ENCODE measurements around the gene CDH13. TPM values are rescaled to one million over a fixed set of nuclear protein-coding genes. Genes with fewer than 3 reads are reported as not detected.

CDH13 gene
- total RNA-seq, 1 donor from 2014 or later, result 2.3 TPM

- Mint-ChIP-seq H3K27ac (ENCODE audit: unreplicated experiment) (no peak overlapping the region), H3K4me1 (ENCODE audit: unreplicated experiment) (no peaks in the 10 kb centered on the region), H3K36me3 (ENCODE audit: low read depth, unreplicated experiment) (no peaks in the 10 kb centered on the region), H3K27me3 (ENCODE audit: unreplicated experiment) (no peaks in the 10 kb centered on the region), H3K4me3 (ENCODE audit: unreplicated experiment) (no peak overlapping the region), H3K9me3 (ENCODE audit: unreplicated experiment) (no peaks in the 10 kb centered on the region)
- TF ChIP-seq, protein P1, sequence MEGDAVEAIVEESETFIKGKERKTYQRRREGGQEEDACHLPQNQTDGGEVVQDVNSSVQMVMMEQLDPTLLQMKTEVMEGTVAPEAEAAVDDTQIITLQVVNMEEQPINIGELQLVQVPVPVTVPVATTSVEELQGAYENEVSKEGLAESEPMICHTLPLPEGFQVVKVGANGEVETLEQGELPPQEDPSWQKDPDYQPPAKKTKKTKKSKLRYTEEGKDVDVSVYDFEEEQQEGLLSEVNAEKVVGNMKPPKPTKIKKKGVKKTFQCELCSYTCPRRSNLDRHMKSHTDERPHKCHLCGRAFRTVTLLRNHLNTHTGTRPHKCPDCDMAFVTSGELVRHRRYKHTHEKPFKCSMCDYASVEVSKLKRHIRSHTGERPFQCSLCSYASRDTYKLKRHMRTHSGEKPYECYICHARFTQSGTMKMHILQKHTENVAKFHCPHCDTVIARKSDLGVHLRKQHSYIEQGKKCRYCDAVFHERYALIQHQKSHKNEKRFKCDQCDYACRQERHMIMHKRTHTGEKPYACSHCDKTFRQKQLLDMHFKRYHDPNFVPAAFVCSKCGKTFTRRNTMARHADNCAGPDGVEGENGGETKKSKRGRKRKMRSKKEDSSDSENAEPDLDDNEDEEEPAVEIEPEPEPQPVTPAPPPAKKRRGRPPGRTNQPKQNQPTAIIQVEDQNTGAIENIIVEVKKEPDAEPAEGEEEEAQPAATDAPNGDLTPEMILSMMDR (IDR thresholded peaks at IDR 0.05; ENCODE audit: unreplicated experiment), result no peak
- DNase-seq (ENCODE audit: low spot score), result no peak
These were observed 326.7 kb downstream of the CDH13 start for GRCh38 chr16:82953517-82953916.

GRCh38 chr16:82954224-82954929, 327.6 kb downstream of the CDH13 start:
- no peaks in the 10 kb centered on the region for H3K9me3 Mint-ChIP-seq (ENCODE audit: unreplicated experiment)

DNA sequence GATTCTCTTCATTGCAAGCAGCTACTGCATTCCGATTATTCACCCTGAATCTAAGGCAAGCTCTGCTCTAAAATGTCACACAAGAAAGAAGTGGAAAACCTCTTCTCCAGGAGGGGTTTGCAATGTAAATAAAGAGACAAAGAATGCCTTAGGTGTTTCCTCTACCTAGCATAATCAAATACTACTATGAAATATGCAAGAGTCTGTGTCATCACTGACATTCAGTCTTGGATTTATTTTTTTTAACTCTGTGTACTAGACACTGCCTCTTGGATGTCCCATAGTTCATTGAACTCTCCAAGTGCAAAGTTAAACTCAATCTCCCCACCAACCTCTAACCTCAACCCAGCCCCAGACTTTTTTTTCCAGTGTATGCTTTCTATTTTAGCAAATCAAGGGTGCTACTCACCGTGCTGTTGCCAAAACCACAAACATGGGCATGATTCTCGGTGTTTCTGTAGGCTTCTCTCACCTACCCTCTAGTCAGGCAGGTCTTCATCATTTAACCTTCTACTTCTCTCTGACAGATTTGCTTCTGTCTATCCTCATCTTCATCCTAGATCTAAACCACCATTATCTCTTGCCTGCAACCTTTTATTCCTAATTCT, 329.1 kb downstream of the CDH13 start:
- H3K27ac Mint-ChIP-seq (ENCODE audit: unreplicated experiment), result no peak overlapping the region
- no peaks in the 10 kb centered on the region for H3K4me1 Mint-ChIP-seq (ENCODE audit: unreplicated experiment)
- TF ChIP-seq, protein P1 (IDR thresholded peaks at IDR 0.05; ENCODE audit: unreplicated experiment), result no peak
- H3K4me3 Mint-ChIP-seq (ENCODE audit: unreplicated experiment), result no peak overlapping the region
- H3K36me3 Mint-ChIP-seq (ENCODE audit: low read depth, unreplicated experiment), result no peaks in the 10 kb centered on the region
- DNase-seq (ENCODE audit: low spot score), result no peak
- peaks cover 2% of the 10 kb centered on the region for H3K27me3 Mint-ChIP-seq (ENCODE audit: unreplicated experiment)
- H3K9me3 Mint-ChIP-seq (ENCODE audit: unreplicated experiment), result no peaks in the 10 kb centered on the region

More at GRCh38 chr16:82954224-82954929, 327.6 kb downstream of the CDH13 start:
- Mint-ChIP-seq H3K4me1 (ENCODE audit: unreplicated experiment) (no peaks in the 10 kb centered on the region), H3K4me3 (ENCODE audit: unreplicated experiment) (no peak overlapping the region), H3K27ac (ENCODE audit: unreplicated experiment) (no peak overlapping the region), H3K36me3 (ENCODE audit: low read depth, unreplicated experiment) (no peaks in the 10 kb centered on the region), H3K27me3 (ENCODE audit: unreplicated experiment) (no peaks in the 10 kb centered on the region)
- TF ChIP-seq, protein P1 (IDR thresholded peaks at IDR 0.05; ENCODE audit: unreplicated experiment), result no peak
- DNase-seq (ENCODE audit: low spot score), result no peak

DNA sequence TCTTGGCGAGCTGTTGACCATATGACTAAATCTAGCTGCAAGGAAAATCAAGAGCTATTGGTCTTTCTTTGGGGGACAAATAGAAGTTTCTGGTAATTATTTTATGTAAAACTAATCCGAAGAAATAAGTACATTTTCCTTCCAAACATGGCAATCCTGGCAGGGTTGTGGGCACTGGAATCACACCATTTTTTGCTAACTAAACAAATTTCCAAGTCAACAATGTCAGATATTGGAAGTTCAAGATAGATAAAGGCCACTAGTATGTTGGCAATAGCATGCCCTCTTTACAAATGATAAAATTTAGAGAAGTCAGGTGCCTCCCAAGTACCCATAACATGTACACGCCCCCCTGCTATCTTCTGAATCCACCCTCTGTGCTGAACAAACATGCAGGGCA, 330.4 kb downstream of the CDH13 start:
- Mint-ChIP-seq H3K4me3 (ENCODE audit: unreplicated experiment) (no peak overlapping the region), H3K27me3 (ENCODE audit: unreplicated experiment) (peaks cover 2% of the 10 kb centered on the region), H3K4me1 (ENCODE audit: unreplicated experiment) (no peaks in the 10 kb centered on the region), H3K27ac (ENCODE audit: unreplicated experiment) (no peak overlapping the region), H3K36me3 (ENCODE audit: low read depth, unreplicated experiment) (no peaks in the 10 kb centered on the region), H3K9me3 (ENCODE audit: unreplicated experiment) (no peaks in the 10 kb centered on the region)
- TF ChIP-seq, protein P1 (IDR thresholded peaks at IDR 0.05; ENCODE audit: unreplicated experiment), result no peak
- no peak for DNase-seq (ENCODE audit: low spot score)

GRCh38 chr16:82960918-82961317, 334.1 kb downstream of the CDH13 start:
- Mint-ChIP-seq H3K4me3 (ENCODE audit: unreplicated experiment) (no peak overlapping the region), H3K4me1 (ENCODE audit: unreplicated experiment) (no peaks in the 10 kb centered on the region), H3K36me3 (ENCODE audit: low read depth, unreplicated experiment) (no peaks in the 10 kb centered on the region), H3K27ac (ENCODE audit: unreplicated experiment) (no peak overlapping the region), H3K9me3 (ENCODE audit: unreplicated experiment) (no peaks in the 10 kb centered on the region), H3K27me3 (ENCODE audit: unreplicated experiment) (peaks cover 3% of the 10 kb centered on the region)
- DNase-seq (ENCODE audit: low spot score), result no peak
- TF ChIP-seq, protein P1 (IDR thresholded peaks at IDR 0.05; ENCODE audit: unreplicated experiment), result no peak

All from endothelial cell (in vitro differentiated cells).